CD4-positive, alpha-beta memory T cell (primary cell): ENCODE measurements around the gene GTF3C1. TPM values are rescaled to one million over a fixed set of nuclear protein-coding genes. Genes with fewer than 3 reads are reported as not detected.

Source experiments
- CTCF ChIA-PET: fragments of 350-600 bp; sonication (Branson Sonifier 250); formaldehyde crosslinking; loops from one replicate; lab custom pipeline; 2021; ENCODE audit warnings: inconsistent platforms; ENCODE audit not compliant: partially characterized antibody; lab: Charles Lee
- POLR2A ChIA-PET: fragments of 350-600 bp; sonication (Branson Sonifier 250); formaldehyde crosslinking; loops from one replicate; lab custom pipeline; 2021; ENCODE audit not compliant: partially characterized antibody; lab: Charles Lee
- DNase-seq, 5 donors: peaks; one replicate each; pipeline versions ENCODE4 v3.0.0 to v3.0.0-alpha.2; 2020 to 2022; ENCODE audit warnings: mixed read lengths in 1 of 5
- H3K27ac ChIP-seq: one replicate; pipeline ENCODE4 v1.7.0; 2013; ENCODE audit warnings: low read depth, low read length
- H3K27me3 ChIP-seq: 2 replicates; pipeline ENCODE4 v1.7.0; 2013; ENCODE audit warnings: mild to moderate bottlenecking, low read length, moderate library complexity; ENCODE audit not compliant: insufficient read depth
- H3K36me3 ChIP-seq: 2 replicates; pipeline ENCODE4 v1.7.0; 2013; ENCODE audit warnings: mild to moderate bottlenecking, low read length, moderate library complexity; ENCODE audit not compliant: insufficient read depth
- H3K4me1 ChIP-seq: 2 replicates; pipeline ENCODE4 v1.7.0; 2013; ENCODE audit warnings: mild to moderate bottlenecking, low read length, moderate library complexity; ENCODE audit not compliant: insufficient read depth
- H3K4me3 ChIP-seq, 2 donors: one replicate each; pipeline ENCODE4 v1.7.0; 2013; ENCODE audit warnings: low read length in 2 of 2, mild to moderate bottlenecking in 1 of 2
- H3K9me3 ChIP-seq, 2 donors: one replicate each; pipeline ENCODE4 v1.7.0; 2013; ENCODE audit warnings: low read length in 2 of 2, control low read depth in 1 of 2; ENCODE audit not compliant: control insufficient read depth in 1 of 2
- H3K27ac Mint-ChIP-seq, 7 donors: one replicate each; pipeline ENCODE4 v1.8.0; 2020 to 2021; ENCODE audit warnings: mixed read lengths in 7 of 7, mild to moderate bottlenecking in 6 of 7, inconsistent platforms in 3 of 7, moderate library complexity in 3 of 7
- H3K27me3 Mint-ChIP-seq, 2 donors: one replicate each; pipeline ENCODE4 v1.8.0; 2020 to 2021; ENCODE audit warnings: mixed read lengths in 2 of 2
- H3K36me3 Mint-ChIP-seq, 2 donors: one replicate each; pipeline ENCODE4 v1.8.0; 2020 to 2021; ENCODE audit warnings: mixed read lengths in 2 of 2, inconsistent platforms in 1 of 2, mild to moderate bottlenecking in 1 of 2
- H3K4me1 Mint-ChIP-seq, 4 donors: one replicate each; pipeline ENCODE4 v1.8.0; 2020 to 2021; ENCODE audit warnings: mixed read lengths in 4 of 4, mild to moderate bottlenecking in 1 of 4
- H3K4me3 Mint-ChIP-seq, 8 donors: one replicate each; pipeline ENCODE4 v1.8.0; 2020 to 2021; ENCODE audit warnings: mixed read lengths in 8 of 8, mild to moderate bottlenecking in 7 of 8, moderate library complexity in 6 of 8, inconsistent platforms in 3 of 8
- H3K9me3 Mint-ChIP-seq, 8 donors: one replicate each; pipeline ENCODE4 v1.8.0; 2020 to 2021; ENCODE audit warnings: mixed read lengths in 8 of 8, mild to moderate bottlenecking in 5 of 8, inconsistent platforms in 3 of 8, moderate library complexity in 1 of 8
- intact Hi-C: fragments of 100-400 bp; cut with micrococcal nuclease; formaldehyde crosslinking; loops from one replicate; pipeline ENCODE4 v1.15.1; 2023
- polyA plus RNA-seq, 2 donors: library from polyadenylated mRNA; unstranded; fragments of 300-500 nt; fragmentation: Illumina TruSeq; gene quantifications; one replicate each; pipeline ENCODE4 v1.2.3, GENCODE V29; 2021
- total RNA-seq, 2 experiments: library from RNA; stranded (reverse); gene quantifications; one replicate each; pipeline ENCODE4 v1.2.3, GENCODE V29; 2021

Gene GTF3C1
- total and polyA plus RNA-seq, 4 experiments from 2014 or later, result 4.8 to 53.1 (median 39.5) TPM

DNA sequence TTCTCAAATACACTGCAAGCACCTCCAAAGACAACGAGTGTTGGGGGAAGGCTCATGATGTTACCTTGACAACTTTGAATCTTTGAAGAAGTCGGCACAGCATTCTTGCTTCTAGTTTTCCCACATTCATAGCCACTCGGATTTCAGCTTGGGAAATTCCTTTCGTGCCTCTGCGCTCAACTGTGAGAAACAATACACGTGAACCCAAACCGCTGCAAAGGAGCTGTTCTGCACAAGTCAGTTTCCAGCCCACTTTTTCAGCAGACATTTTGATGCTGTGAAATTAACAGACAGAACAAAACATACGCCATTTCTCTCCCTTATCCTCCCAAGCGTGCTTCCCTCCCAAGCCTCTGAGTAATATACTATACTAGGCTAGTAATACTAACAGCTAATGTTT is 41.2 kb downstream of the GTF3C1 start:
- no peaks in the 10 kb centered on the region for H3K9me3 Mint-ChIP-seq
- CTCF ChIA-PET, result no interaction called here
- H3K36me3 Mint-ChIP-seq, result peaks cover 68 to 87% of the 10 kb centered on the region in 2 donors

DNA sequence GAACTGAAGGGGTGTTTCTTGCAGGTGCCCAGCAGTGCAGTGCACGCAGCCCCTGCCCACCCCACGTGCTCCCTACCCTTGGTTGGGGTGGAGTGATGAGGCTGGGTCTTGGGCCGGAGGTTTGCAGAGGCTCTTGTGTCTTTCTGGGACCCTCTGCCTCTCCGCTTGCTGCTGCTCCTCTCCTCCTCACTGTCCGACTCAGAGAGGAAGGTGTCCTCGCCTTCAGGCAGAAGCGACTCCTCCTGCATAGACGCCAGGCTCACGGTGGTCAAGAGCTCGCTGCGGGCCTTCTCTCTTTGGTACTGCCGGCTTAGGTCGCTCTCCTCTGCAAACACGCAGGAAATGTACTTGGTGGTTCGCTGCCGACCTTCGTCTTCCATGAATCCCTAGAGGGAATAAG is 42.9 kb downstream of the GTF3C1 start:
- Mint-ChIP-seq H3K9me3 (no peaks in the 10 kb centered on the region), H3K4me3 (no peak overlapping the region), H3K27me3 (no peaks in the 10 kb centered on the region), H3K27ac (peak overlapping the region in 2 of 7 donors; percentile 31 to 48), H3K4me1 (no peaks in the 10 kb centered on the region), H3K36me3 (peaks cover 67 to 89% of the 10 kb centered on the region in 2 donors)
- H3K27me3 ChIP-seq, result no peaks in the 10 kb centered on the region
- POLR2A ChIA-PET, result no interaction called here
- no peaks in the 10 kb centered on the region for H3K9me3 ChIP-seq
- no peak for DNase-seq
- no peaks in the 10 kb centered on the region for H3K4me1 ChIP-seq
- CTCF ChIA-PET, result no interaction called here
- intact Hi-C loops, result no loop called here
- H3K27ac ChIP-seq, result no peak overlapping the region
- no peak overlapping the region for H3K4me3 ChIP-seq
- H3K36me3 ChIP-seq, result peaks cover 74% of the 10 kb centered on the region

More for the DNA sequence above, 41.2 kb downstream of the GTF3C1 start:
- peaks cover 0 to 2% (median under 1%) of the 10 kb centered on the region in 4 donors for H3K4me1 Mint-ChIP-seq
- Histone ChIP-seq H3K9me3 (no peaks in the 10 kb centered on the region), H3K4me3 (no peak overlapping the region), H3K27me3 (no peaks in the 10 kb centered on the region), H3K4me1 (no peaks in the 10 kb centered on the region), H3K27ac (no peak overlapping the region), H3K36me3 (peaks cover 57% of the 10 kb centered on the region)
- H3K27ac Mint-ChIP-seq, result peak overlapping the region in 1 of 7 donors; percentile 34
- DNase-seq, result no peak
- intact Hi-C loops, result no loop called here
- H3K27me3 Mint-ChIP-seq, result no peaks in the 10 kb centered on the region
- no peak overlapping the region for H3K4me3 Mint-ChIP-seq
- POLR2A ChIA-PET, result no interaction called here

DNA sequence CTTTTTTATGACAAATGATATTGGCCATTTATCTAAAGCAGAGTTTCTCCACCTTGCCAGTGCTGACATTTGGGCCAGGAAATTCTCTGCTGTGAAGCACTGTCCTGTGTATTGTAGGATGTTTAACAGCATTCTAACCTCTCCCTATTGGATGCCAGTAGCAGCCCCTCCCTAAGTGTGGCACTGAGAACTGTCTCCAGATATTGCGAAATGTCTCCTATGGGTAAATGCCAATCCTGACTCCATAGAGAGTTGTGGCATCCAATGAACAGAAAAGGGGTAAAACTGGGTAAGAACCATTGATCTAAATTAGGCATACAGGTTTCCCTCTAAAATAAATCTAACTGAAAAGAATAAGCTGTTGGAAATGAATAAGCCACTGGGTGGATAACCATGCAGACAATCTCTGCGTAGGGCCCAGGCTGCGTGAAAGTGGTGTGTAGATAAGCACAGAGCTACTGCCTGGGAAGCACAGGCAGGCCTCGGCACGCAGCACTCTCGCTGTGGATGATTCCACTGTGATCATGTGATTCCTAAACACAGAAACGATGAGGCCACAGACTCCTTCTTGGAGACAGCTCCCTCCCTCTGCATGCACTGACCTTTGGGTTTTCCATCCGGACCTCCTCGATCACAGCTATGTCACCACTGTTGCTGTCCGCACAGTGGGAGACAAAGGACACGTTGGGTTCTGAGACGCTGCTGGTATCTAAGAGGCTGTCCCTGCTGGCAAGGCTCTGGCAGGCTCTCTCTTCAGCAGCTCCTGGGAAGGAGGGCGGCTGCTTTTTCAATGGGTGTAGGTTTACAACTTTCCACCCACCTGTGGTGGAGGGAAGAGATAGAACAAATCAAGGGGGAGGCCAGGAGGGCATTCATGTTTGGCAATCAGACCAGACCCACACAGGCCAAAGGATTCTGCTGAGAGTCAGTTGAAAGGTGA is 44.1 kb downstream of the GTF3C1 start:
- Histone ChIP-seq H3K27me3 (no peaks in the 10 kb centered on the region), H3K4me1 (no peaks in the 10 kb centered on the region), H3K36me3 (peaks cover 76% of the 10 kb centered on the region), H3K9me3 (no peaks in the 10 kb centered on the region), H3K4me3 (no peak overlapping the region), H3K27ac (no peak overlapping the region)
- peaks cover 67 to 89% of the 10 kb centered on the region in 2 donors for H3K36me3 Mint-ChIP-seq
- no peaks in the 10 kb centered on the region for H3K27me3 Mint-ChIP-seq
- H3K4me1 Mint-ChIP-seq, result no peaks in the 10 kb centered on the region
- ChIA-PET POLR2A (no interaction called here), CTCF (no interaction called here)
- DNase-seq, result no peak
- H3K9me3 Mint-ChIP-seq, result no peaks in the 10 kb centered on the region
- H3K27ac Mint-ChIP-seq, result peak overlapping the region in 2 of 7 donors; percentile 37 to 73
- intact Hi-C loops, result no loop called here
- no peak overlapping the region for H3K4me3 Mint-ChIP-seq

DNA sequence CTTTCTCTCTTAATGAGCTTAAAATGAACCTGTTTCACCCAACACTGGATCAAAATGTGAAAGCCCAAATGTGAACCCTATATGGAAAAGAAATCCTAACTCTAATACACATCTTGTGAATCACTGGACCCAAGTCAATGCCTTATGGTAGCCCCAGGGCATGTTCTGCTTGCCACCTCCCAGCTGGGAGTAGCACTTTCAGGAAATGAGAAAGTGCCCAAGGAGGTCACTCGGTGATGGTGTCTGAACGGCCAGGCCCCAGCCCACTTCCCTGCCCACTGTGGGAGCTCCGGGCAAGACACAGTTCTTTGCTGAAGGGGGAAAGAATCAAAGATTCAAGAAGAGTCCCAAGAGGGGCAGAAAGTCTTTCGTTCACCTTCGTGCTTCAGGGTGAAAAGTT is 46.1 kb downstream of the GTF3C1 start:
- Mint-ChIP-seq H3K27me3 (no peaks in the 10 kb centered on the region), H3K27ac (peak overlapping the region in 1 of 7 donors; percentile 14), H3K9me3 (no peaks in the 10 kb centered on the region), H3K4me1 (no peaks in the 10 kb centered on the region), H3K36me3 (peaks cover 73 to 89% of the 10 kb centered on the region in 2 donors), H3K4me3 (no peak overlapping the region)
- Histone ChIP-seq H3K4me1 (no peaks in the 10 kb centered on the region), H3K4me3 (no peak overlapping the region), H3K36me3 (peaks cover 88% of the 10 kb centered on the region), H3K27ac (no peak overlapping the region), H3K9me3 (no peaks in the 10 kb centered on the region), H3K27me3 (no peaks in the 10 kb centered on the region)
- CTCF ChIA-PET, result no interaction called here
- POLR2A ChIA-PET, result no interaction called here
- no peak for DNase-seq
- intact Hi-C loops, result no loop called here

DNA sequence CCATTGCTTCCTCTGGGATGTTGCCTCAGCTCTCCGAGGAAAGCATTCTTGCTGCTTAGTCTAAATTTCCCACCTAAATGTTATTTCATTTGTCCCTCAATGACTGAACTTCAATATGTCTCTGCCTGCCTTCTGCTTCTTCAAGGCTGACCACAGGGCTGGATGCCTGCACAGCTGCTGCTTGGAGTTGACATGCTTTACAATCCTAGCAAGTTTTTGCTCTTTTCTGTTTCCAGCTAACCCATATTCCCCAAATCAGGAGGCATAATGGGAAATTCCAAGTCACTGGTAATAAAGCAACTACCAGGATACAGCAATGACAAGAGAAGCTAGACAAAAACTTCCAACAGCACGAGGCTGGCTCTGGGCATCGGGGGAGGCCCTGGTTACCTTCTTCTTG is 48.9 kb downstream of the GTF3C1 start:
- no peak overlapping the region for H3K27ac ChIP-seq
- CTCF ChIA-PET, result no interaction called here
- peaks cover 82% of the 10 kb centered on the region for H3K36me3 ChIP-seq
- no peak for DNase-seq
- no peaks in the 10 kb centered on the region for H3K9me3 Mint-ChIP-seq
- no peak overlapping the region for H3K4me3 ChIP-seq
- no peaks in the 10 kb centered on the region for H3K4me1 ChIP-seq
- H3K4me3 Mint-ChIP-seq, result no peak overlapping the region
- no peaks in the 10 kb centered on the region for H3K27me3 ChIP-seq
- H3K4me1 Mint-ChIP-seq, result no peaks in the 10 kb centered on the region
- no peaks in the 10 kb centered on the region for H3K9me3 ChIP-seq
- peak overlapping the region in 2 of 7 donors; percentile 30 to 67 for H3K27ac Mint-ChIP-seq
- POLR2A ChIA-PET, result no interaction called here
- intact Hi-C loops, result no loop called here
- peaks cover 69 to 91% of the 10 kb centered on the region in 2 donors for H3K36me3 Mint-ChIP-seq
- no peaks in the 10 kb centered on the region for H3K27me3 Mint-ChIP-seq

DNA sequence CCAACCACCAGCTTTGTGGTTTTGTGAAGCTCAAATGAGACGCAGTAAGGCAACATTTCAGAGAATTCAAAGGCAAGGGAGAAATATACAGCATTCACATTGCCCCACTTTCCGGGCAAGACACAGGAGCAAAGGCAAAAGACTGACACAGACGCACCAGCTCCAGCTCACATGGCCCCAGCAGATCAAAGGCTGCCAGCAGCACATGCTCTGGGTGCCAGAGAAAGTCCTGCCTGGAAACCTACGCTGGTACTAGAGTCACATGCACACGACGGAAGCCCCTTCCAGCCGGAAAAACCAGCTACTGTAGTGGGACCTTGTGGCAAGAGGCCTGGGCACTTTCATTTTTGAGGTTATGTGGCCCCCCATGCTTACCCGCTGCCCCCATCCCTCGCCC is 50.1 kb downstream of the GTF3C1 start:
- Mint-ChIP-seq H3K4me3 (peak overlapping the region in 1 of 8 donors; percentile 4), H3K27me3 (no peaks in the 10 kb centered on the region)

DNA sequence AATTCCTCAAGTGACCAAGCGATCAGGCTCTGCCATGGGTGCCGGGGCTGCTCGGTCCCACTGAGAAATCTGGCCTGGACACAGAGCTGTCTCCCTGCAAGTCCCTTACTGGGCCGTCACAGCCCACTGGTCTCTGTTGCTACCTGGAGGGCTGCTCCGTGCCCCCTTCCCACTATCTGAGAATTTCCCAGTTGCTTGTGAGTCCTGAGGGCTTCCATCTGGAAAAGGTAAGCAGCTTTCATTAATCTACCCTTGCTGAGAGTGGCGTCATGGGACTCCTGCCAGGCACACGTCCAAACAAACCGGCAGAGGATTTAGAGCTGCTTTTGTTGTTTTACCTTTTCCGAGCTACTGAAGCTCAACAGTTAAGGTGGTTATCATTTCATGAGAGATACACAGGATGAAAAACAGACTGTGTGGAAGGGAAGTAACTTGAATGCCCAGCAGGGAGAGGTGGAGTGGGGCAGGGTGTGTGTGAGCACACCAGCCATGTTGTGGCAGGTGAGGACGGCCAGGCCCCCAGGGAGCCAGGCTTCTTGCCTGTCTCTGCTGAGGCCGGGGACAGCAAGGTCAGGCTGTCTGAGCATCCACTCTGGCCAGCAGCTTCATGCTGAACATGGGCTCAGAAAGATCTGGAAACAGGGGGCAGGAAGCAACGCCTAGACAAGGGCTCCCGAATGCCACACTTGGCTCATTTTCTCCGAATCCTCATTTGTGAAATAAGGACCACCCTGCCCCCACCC is 50.6 kb downstream of the GTF3C1 start:
- no peak overlapping the region for H3K27ac ChIP-seq
- H3K9me3 ChIP-seq, result no peaks in the 10 kb centered on the region
- H3K36me3 Mint-ChIP-seq, result peaks cover 68 to 86% of the 10 kb centered on the region in 2 donors
- no peaks in the 10 kb centered on the region for H3K27me3 Mint-ChIP-seq
- no peak overlapping the region for H3K4me3 ChIP-seq
- peak overlapping the region in 1 of 7 donors; percentile 79 for H3K27ac Mint-ChIP-seq
- no peaks in the 10 kb centered on the region for H3K9me3 Mint-ChIP-seq
- H3K36me3 ChIP-seq, result peaks cover 77% of the 10 kb centered on the region
- H3K4me1 Mint-ChIP-seq, result no peaks in the 10 kb centered on the region
- no peaks in the 10 kb centered on the region for H3K4me1 ChIP-seq
- ChIA-PET CTCF (no interaction called here), POLR2A (no interaction called here)
- no peaks in the 10 kb centered on the region for H3K27me3 ChIP-seq
- H3K4me3 Mint-ChIP-seq, result peak overlapping the region in 1 of 8 donors; percentile 4
- intact Hi-C loops, result no loop called here
- no peak for DNase-seq

More for the DNA sequence above, 50.1 kb downstream of the GTF3C1 start:
- no peaks in the 10 kb centered on the region for H3K4me1 ChIP-seq
- Mint-ChIP-seq H3K9me3 (no peaks in the 10 kb centered on the region), H3K27ac (no peak overlapping the region), H3K4me1 (no peaks in the 10 kb centered on the region), H3K36me3 (peaks cover 66 to 86% of the 10 kb centered on the region in 2 donors)
- DNase-seq, result no peak
- no peaks in the 10 kb centered on the region for H3K9me3 ChIP-seq
- no peak overlapping the region for H3K4me3 ChIP-seq
- intact Hi-C loops, result no loop called here
- peaks cover 76% of the 10 kb centered on the region for H3K36me3 ChIP-seq
- CTCF ChIA-PET, result no interaction called here
- POLR2A ChIA-PET, result no interaction called here
- no peak overlapping the region for H3K27ac ChIP-seq
- no peaks in the 10 kb centered on the region for H3K27me3 ChIP-seq
